ENCODE results near the gene TMC6. TPM values are rescaled to one million over a fixed set of nuclear protein-coding genes. Genes with fewer than 3 reads are reported as not detected.
"Not testable (repeated sequence)": the region's sequence is repeated elsewhere in the genome, so short reads cannot be mapped to it uniquely, and the experiment has no call there.

The TMC6 gene
- total RNA-seq, 1 donor from 2014 or later: 23.1 TPM

DNA sequence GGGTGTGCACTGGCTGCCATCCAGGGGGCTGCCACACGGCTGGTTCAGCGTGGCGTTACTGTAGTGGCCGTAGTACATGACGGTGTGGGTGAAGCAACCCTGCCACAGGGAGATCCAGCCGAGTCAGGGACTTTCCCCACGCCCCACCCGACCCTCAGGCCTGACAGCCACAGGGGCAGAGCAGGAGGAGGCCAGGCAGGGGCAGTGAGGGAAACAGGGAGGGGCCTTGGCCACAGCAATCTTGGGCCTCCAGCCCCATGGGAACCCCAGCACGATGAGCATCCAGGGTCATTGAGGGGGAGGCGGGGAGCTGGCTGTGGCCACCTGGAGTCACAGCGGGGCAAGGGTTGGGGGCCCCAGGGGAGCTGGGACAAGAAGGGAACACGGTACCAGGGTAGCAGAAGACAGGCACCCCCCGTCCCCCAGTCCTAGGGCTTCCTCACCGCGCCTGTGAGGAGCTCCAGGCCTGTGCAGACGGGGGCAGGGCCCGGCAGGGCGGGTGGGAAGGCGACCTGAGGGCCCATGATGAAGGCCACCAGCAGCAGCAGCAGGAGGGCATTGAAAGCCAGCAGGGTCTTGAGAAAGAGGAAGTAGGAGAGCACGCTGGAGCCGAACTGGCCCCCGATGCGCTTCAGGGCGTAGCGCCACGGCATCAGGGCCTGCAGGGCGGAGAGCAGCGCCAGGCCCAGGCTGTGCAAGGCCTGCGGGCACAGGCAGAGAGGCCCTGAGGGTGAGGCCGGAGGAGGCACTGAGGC, 4.3 kb downstream of the TMC6 start:
- DNase-seq (ENCODE audit: low read depth in 2 of 2): no peak

GRCh38 chr17:78123258-78123929, 5.2 kb downstream of the TMC6 start:
- no peak for DNase-seq (ENCODE audit: low read depth in 2 of 2)

DNA sequence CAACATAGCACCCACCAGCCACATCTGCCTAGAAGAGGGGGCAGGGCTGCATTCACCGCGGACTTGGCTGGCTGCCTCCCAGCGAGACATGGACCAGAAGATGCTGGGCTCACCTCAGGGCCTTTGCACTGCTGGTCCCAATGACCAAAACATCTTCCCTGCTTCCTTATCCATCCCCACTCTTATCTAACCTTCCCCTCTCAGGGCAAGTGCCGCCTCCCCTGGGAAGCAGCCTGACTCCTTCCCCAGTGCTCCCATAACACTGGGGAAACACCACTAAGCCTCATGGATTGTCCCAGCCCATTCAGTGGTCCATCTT, 5.7 kb downstream of the TMC6 start:
- DNase-seq (ENCODE audit: low read depth in 2 of 2): no peak

DNA sequence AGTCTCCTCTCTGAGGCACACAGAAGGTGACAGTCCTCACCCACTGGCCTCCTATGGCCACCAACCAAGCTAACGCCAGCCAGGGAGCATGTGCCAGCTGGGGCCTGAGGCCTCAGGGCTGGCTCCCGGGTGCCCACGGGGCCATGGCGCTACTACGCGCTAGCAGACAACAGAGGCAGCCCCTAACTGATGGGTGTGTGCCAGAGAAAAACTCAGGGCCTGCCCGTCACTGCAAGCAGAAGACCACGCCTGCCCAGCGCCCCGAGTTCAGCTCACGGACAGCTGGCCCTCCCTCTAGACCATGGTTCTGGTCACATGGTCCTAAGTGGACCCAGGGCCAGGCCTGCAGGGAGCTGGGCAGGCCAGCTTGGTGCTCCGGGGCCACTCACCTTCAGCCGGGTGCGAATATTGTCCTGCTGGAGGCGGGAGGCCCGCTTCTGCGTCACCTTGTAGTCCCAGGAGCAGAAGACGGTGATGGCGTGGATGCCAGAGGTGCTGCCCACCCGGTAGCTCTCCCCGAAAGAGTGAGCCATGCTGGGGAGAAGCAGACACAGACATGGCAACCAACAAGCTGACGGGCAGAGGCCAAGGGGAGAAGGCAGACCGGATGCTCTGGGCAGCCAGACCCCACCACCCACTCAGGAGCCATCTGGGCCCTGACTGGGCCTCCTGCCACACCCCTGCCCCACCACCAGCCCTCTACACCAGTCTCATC, 6.2 kb downstream of the TMC6 start:
- no peak for DNase-seq (ENCODE audit: low read depth in 2 of 2)

DNA sequence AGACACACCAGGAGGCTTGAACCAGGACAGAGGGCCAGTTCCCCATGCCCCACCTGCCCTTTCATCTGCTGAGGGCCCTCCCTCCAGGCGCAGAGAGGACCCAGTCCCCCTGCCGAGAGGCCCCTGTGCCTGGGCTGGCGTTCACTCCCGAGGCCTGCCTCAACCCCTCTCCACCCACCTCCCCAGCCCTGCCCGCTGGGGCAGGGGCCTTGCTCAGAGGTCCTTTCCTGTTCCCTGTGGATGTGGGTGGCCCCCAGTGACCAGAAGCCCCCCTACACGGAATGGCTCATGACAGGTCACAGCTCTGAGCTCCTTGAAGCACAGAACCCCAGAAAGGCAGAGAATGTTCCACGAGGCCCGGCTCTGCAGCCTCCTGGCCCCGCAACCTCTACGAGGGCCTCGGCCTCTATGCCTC, 6.7 kb downstream of the TMC6 start:
- no peak for DNase-seq (ENCODE audit: low read depth in 2 of 2)

- DNase-seq (ENCODE audit: low read depth in 2 of 2): no peak
These were observed 7.4 kb downstream of the TMC6 start for GRCh38 chr17:78120971-78121800.

DNA sequence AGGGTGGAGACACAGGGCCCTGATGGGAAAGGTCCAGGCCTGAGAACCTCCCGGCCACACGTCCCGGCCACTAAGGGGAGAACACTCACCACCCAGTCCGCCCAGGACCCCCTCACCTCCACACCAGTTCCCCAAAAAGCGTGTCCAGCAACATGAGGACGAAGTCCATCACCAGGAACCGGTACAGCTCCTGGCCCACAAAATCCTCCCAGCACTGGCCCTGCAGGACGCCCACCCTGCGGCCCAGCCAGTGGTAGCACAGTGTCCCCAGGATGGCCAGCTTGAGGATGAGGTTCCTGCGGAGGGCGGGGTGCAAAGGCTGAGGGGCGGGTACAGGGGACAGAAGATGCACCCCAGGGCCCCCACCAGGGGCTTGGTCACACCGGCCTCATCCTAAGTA, 8.0 kb downstream of the TMC6 start:
- no peak for DNase-seq (ENCODE audit: low read depth in 2 of 2)

DNA sequence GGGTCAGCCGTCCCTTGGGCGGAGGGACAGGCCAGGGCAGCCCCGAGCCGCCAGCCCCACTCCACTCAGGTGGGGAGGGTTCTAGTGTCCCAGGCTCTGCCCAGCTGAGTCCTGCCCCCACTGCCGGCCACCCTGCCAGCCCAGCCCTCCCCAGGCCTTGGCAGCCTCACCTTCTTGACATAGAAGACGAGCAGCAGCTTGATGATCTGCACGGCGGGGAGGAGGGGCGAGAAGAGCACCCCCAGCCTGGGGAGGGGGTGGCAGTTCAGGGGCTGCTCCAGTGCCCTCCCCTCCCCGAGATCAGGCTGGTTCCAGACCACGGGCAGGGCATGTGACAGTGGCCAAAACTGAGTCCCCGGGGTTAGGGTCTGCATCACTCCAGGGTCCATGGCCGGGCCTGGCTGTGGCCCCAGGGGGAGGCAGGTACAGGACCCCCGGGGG, 9.7 kb downstream of the TMC6 start:
- DNase-seq (ENCODE audit: low read depth in 2 of 2): no peak

- no peak for DNase-seq (ENCODE audit: low read depth in 2 of 2)
These were observed 11.3 kb downstream of the TMC6 start for GRCh38 chr17:78117027-78117981.

DNA sequence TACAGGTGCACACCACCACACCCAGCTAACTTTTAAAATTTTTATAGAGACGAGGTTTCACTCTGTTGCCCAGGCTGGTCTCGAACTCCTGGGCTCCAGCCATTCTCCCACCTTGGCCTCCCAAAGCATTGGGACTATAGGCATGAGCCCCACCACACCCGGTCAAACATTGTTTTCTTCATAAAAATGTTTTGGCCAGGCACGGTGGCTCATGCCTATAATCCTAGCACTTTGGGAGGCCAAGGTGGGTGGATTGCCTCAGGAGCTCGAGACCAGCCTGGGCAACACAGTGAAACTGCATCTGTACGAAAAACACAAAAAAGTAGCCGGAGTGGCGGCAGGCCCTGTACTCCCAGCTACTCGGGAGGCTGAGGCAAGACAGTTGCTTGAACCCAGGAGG, 12.1 kb downstream of the TMC6 start:
- no peak for DNase-seq (ENCODE audit: low read depth in 2 of 2)

DNA sequence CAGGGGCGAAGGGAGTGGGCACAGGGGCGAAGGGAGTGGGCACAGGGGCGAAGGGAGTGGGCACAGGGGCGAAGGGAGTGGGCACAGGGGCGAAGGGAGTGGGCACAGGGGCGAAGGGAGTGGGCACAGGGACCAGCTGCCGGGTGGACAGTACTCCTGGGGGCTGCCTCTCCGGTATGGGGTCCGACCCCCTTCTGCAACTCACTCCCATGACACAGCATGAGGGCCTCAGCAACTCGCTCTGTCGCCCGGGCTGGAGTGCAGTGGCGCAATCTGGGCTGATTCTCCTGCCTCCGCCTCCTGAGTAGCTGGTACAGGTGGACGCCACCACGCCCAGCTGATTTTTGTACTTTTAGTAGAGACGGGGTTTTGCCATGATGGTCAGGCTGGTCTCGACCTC, 12.8 kb downstream of the TMC6 start:
- DNase-seq (ENCODE audit: low read depth in 2 of 2): not testable (repeated sequence)

DNA sequence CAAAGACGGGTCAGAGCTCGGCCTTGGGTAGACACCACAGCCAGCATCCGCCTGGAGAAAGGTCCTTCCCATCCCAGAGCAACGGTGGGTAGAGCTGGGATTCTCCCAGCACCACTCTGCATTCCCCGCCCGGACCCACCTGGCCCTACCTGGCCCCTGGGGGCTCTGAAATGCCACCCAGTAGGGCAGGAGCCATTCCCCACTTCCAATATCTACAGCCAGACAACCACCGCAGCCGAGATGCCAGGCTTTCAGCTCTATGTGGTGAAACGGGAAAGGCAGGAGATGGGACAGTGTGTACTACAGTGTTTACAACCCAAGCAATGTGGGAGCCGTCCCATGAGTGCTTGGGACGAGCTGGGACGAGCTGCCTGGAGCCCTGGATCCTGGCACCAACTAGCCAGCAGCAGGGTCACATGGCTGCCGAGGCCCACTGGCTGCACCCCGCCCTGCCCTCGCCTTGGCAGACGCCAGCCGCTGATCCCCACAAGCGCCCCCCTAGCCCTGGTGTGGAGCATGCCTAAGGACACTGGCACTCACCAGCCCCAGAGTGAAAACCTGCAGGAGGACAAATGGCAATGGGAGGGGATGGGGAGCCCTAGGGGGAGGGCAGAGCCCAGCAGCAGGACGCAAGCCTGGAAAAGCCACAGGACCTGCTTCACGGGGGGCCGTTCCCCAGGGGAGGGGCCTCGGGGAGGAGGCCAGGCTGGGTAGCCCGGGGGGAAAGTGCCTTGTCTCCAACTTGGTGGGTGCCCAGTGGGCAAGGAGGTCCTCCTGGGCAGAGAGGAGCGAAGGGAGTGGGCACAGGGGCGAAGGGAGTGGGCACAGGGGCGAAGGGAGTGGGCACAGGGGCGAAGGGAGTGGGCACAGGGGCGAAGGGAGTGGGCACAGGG, 13.5 kb downstream of the TMC6 start:
- no peak for DNase-seq (ENCODE audit: low read depth in 2 of 2)

GRCh38 chr17:78113804-78114785, 14.5 kb downstream of the TMC6 start:
- DNase-seq (ENCODE audit: low read depth in 2 of 2): no peak

DNA sequence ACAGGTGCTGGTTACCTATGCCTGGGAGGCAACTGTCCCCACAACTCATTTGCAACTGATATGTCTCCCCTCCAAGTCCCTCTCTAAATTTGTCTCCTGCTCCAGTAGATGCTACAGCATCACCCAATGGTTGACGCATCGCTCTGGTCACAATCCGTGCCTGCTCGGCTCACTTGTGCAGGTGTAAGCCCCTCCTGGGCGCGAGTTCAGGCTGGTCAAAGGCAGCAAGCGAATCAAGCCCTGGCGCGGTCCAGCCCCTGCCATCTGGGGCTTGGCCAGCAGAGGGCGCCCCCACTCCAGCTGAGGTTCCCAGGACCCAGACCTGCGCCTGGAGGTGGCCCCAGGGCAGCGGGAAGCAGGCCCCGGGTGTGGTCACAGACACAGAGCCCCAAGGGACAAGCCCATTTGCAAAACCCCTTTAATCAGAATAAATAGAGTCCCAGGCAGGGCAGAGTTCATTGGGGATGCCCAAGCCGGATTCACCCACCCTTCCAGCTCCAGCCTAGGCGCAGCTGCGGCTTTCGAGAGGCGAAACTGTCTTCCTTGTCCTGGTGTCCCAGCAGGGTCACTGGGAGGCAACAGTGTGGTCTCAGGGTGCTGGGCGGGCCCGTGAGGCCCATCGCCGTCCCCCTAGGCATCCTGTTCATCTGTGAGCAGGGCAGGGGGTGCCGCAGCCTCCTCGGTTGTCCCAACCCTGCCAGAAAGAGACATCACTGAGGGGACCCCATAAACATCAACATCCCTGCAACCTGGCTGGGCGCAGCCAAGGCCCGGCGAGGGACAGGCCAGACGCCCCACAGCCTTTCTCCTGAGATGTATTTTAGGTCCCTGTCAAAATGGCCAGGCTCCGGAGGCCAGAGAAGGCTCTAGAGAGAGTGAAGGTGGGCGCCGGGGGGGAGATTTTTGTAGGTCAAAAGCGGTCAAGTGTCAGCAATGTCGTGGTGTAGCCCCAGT, 15.8 kb downstream of the TMC6 start:
- DNase-seq (ENCODE audit: low read depth in 2 of 2): peak in 1 of 2 donors; percentile 52

DNA sequence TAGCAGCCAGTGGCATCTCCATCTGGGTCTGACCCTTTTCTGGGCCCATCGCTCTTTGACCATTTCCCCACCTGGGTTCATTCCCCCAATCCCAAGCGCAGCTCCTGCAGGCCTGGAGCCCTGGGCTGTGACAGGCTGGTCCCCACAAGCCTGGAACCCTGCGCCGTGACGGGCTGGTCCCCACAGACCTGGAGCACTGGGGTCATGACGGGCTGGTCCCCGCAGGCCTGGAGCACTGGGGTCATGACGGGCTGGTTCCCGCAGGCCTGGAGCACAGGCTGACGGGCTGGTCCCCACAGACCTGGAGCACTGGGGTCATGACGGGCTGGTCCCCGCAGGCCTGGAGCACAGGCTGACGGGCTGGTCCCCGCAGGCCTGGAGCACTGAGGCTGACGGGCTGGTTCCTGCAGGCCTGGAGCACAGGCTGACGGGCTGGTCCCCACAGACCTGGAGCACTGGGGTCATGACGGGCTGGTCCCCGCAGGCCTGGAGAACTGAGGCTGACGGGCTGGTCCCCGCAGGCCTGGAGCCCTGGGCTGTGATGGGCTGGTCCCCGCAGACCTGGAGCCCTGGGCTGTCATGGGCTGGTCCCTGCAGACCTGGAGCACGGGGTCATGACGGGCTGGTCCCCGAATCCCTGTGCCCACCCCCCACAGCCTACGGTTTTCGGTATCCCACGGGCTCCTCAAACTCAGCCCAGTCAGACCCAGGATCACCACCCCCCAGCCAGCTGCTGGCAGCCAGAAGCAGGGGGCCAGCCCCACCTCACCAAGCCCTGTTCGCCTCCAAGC, 16.6 kb downstream of the TMC6 start:
- no peak for DNase-seq (ENCODE audit: low read depth in 2 of 2)

GRCh38 chr17:78111016-78111726, 17.4 kb downstream of the TMC6 start:
- DNase-seq (ENCODE audit: low read depth in 2 of 2): no peak
